HCT116 (cell line): ENCODE data around the gene LRIG1. TPM values are rescaled to one million over a fixed set of nuclear protein-coding genes. Genes with fewer than 3 reads are reported as not detected.

Experiments
- ATAC-seq: fragments of 200-7000 bp; cut with Tn5 transposase; 2 replicates; pipeline ENCODE4 v1.9.1; 2020; ENCODE audit warnings: mild to moderate bottlenecking, moderate library complexity
- BruUV-seq: library from RNA; stranded (reverse); fragments of 400-500 nt; replicated peaks from 2 replicates; lab custom pipeline; 2021; lab: Mats Ljungman, UMichigan
- CTCF ChIA-PET: fragments of 300-600 bp; sonication (Branson Sonifier 250); formaldehyde crosslinking; loops from one replicate; lab custom pipeline; 2021; ENCODE audit warnings: antibody characterized with exemption; lab: Charles Lee
- POLR2A ChIA-PET: fragments of 300-600, 350-600 bp; sonication (Branson Sonifier 250); formaldehyde crosslinking; loops from one replicate; lab custom pipeline; 2021; ENCODE audit warnings: antibody characterized with exemption; lab: Charles Lee
- RAD21 ChIA-PET, 2 experiments: fragments of 300-600 bp; sonication (Branson Sonifier 250); formaldehyde crosslinking; loops; one replicate each; lab custom pipeline; 2023; ENCODE audit warnings: low total read pairs in 2 of 2; ENCODE audit not compliant: uncharacterized antibody in 2 of 2, unreplicated experiment in 2 of 2, low non-redundant PET in 1 of 2; lab: Charles Lee
- DNase-seq: peaks from one replicate; pipeline ENCODE4 v3.0.0-alpha.2; 2010; ENCODE audit warnings: low read depth, low spot score
- H2AFZ ChIP-seq: fragments of 200-600 bp; shearing (Covaris generic), sonication (generic); 2 replicates; pipeline ENCODE4 v1.6.1; 2017; ENCODE audit warnings: low read depth, mixed run types, mixed read lengths, antibody characterized with exemption, low read length; ENCODE audit not compliant: poor library complexity, severe bottlenecking
- H3K27ac ChIP-seq: 2 replicates; pipeline ENCODE4 v1.5.1; 2012; ENCODE audit warnings: low read depth, low read length
- H3K27me3 ChIP-seq: fragments of 200-600 bp; sonication (generic); 2 replicates; pipeline ENCODE4 v1.6.1; 2016; ENCODE audit warnings: mixed run types, low read length, mixed read lengths; ENCODE audit not compliant: insufficient read depth
- H3K36me3 ChIP-seq, 2 experiments: fragments of 200-500 bp in 1 of 2; fragments of 200-600 bp in 1 of 2; sonication (Bioruptor generic) in 1 of 2; sonication (generic) in 1 of 2; 2 replicates each; pipeline versions ENCODE4 v1.5.1 to v1.6.1; 2014 to 2016; ENCODE audit warnings: low read length in 2 of 2, inconsistent platforms in 1 of 2, mixed read lengths in 1 of 2, mixed run types in 1 of 2; ENCODE audit not compliant: insufficient read depth in 2 of 2, control insufficient read depth in 1 of 2
- H3K4me1 ChIP-seq, 2 experiments: fragments of 200-600 bp in 1 of 2; sonication (generic) in 1 of 2; 2 replicates each; pipeline versions ENCODE4 v1.5.1 to v1.6.1; 2012 to 2017; ENCODE audit warnings: low read length in 2 of 2, inconsistent platforms in 1 of 2, mild to moderate bottlenecking in 1 of 2, mixed read lengths in 1 of 2, mixed run types in 1 of 2, moderate library complexity in 1 of 2; ENCODE audit not compliant: insufficient read depth in 2 of 2, control insufficient read depth in 1 of 2
- H3K4me2 ChIP-seq: fragments of 200-600 bp; sonication (generic); 2 replicates; pipeline ENCODE4 v1.6.1; 2017; ENCODE audit warnings: mixed run types, low read length, mixed read lengths
- H3K4me3 ChIP-seq, 2 experiments: fragments of 200-600 bp in 1 of 2; sonication (generic) in 1 of 2; replicated peaks in 1 of 2; 2 replicates each; pipeline ENCODE4 v1.5.1; 2011 to 2016; ENCODE audit warnings: low read length in 2 of 2, control low read depth in 1 of 2, low read depth in 1 of 2, mild to moderate bottlenecking in 1 of 2, mixed read lengths in 1 of 2, mixed run types in 1 of 2
- H3K79me2 ChIP-seq: fragments of 200-600 bp; sonication (generic); 2 replicates; pipeline ENCODE4 v1.6.1; 2017; ENCODE audit warnings: mild to moderate bottlenecking, mixed run types, low read length, moderate library complexity, mixed read lengths; ENCODE audit not compliant: insufficient read depth
- H3K9ac ChIP-seq: fragments of 200-600 bp; sonication (generic); 2 replicates; pipeline ENCODE4 v1.6.1; 2016; ENCODE audit warnings: low read length, mixed read lengths
- H3K9me2 ChIP-seq: fragments of 200-600 bp; sonication (generic), shearing (Covaris generic); 2 replicates; pipeline ENCODE4 v1.6.1; 2017; ENCODE audit warnings: mixed run types, mild to moderate bottlenecking, moderate library complexity; ENCODE audit not compliant: insufficient read depth
- H3K9me3 ChIP-seq, 2 experiments: fragments of 200-500 bp in 1 of 2; fragments of 200-600 bp in 1 of 2; sonication (Bioruptor generic) in 1 of 2; sonication (generic) in 1 of 2; 2 replicates each; pipeline ENCODE4 v1.6.1; 2014 to 2017; ENCODE audit warnings: low read length in 2 of 2, mixed read lengths in 2 of 2, inconsistent platforms in 1 of 2, low read depth in 1 of 2, mild to moderate bottlenecking in 1 of 2, mixed run types in 1 of 2, moderate library complexity in 1 of 2; ENCODE audit not compliant: control insufficient read depth in 1 of 2, insufficient read depth in 1 of 2
- H4K20me1 ChIP-seq: fragments of 200-600 bp; sonication (generic), shearing (Covaris generic); 2 replicates; pipeline ENCODE4 v1.6.1; 2017; ENCODE audit warnings: mixed run types, mild to moderate bottlenecking, moderate library complexity; ENCODE audit not compliant: insufficient read depth
- EGR1 ChIP-seq: IDR thresholded peaks from 2 replicates; pipeline ENCODE4 v1.6.1; 2012; ENCODE audit warnings: low read depth
- ELF1 ChIP-seq: IDR thresholded peaks from 2 replicates; pipeline ENCODE4 v1.6.1; 2012; ENCODE audit warnings: low read depth, borderline replicate concordance
- EZH2phosphoT487 ChIP-seq: fragments of 200-600 bp; IDR thresholded peaks from 2 replicates; pipeline ENCODE4 v1.6.1; 2018; ENCODE audit warnings: antibody characterized with exemption, borderline replicate concordance
- POLR2A ChIP-seq: IDR thresholded peaks from 2 replicates; pipeline ENCODE4 v1.7.0; 2011; ENCODE audit warnings: borderline replicate concordance; ENCODE audit not compliant: insufficient read depth, insufficient read length; ENCODE audit errors: extremely low read depth
- POLR2AphosphoS5 ChIP-seq: IDR thresholded peaks from 2 replicates; pipeline ENCODE4 v1.6.1; 2011; ENCODE audit warnings: mild to moderate bottlenecking, low read depth, low read length, moderate library complexity
- RAD21 ChIP-seq: IDR thresholded peaks from 2 replicates; pipeline ENCODE4 v1.6.1; 2012; ENCODE audit warnings: low read depth, mild to moderate bottlenecking
- REST ChIP-seq: IDR thresholded peaks from 2 replicates; pipeline ENCODE4 v1.6.1; 2012; ENCODE audit warnings: low read depth
- SP1 ChIP-seq: IDR thresholded peaks from 2 replicates; pipeline ENCODE4 v1.6.1; 2012; ENCODE audit warnings: low read depth
- SRF ChIP-seq: IDR thresholded peaks from 2 replicates; pipeline ENCODE4 v1.6.1; 2012; ENCODE audit warnings: low read depth
- ZBTB33 ChIP-seq: IDR thresholded peaks from 2 replicates; pipeline ENCODE4 v1.6.1; 2011; ENCODE audit warnings: mild to moderate bottlenecking, low read length, moderate library complexity; ENCODE audit not compliant: insufficient replicate concordance; ENCODE audit errors: extremely low read depth
- ZNF274 ChIP-seq: fragments of 200-500 bp; sonication (Bioruptor generic); IDR thresholded peaks from 2 replicates; pipeline ENCODE4 v1.6.1; 2014; ENCODE audit warnings: mild to moderate bottlenecking, low read depth, low read length, inconsistent platforms
- intact Hi-C: fragments of 100-400 bp; cut with micrococcal nuclease; formaldehyde crosslinking; loops from 2 replicates; pipeline ENCODE4 v1.10.0; 2022
- total RNA-seq: library from RNA; stranded (reverse); gene quantifications from one replicate; pipeline ENCODE4 v1.2.1, GENCODE V29; 2021; ENCODE audit not compliant: unreplicated experiment

The LRIG1 gene
- total RNA-seq, 1 experiment from 2014 or later: 3.1 TPM

DNA sequence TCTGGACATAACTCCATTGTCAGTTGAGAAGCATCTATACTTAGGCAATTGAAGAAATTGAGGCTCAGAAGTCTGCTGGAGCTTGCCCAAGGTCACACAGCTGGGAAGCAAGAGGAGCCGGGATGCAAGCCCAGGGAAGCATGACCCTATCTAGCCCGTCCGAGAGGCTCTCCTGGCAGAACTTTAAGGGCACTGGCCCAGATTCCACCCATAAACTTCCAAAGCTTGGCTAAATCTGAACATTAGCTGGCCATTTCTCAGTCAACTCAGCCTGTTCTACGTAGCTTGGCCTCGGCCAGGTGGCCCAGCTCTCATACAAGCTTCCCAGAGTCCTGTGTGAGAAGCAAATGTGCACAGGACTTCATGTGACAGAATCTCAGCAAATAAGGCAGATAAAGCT lies 75.8 kb downstream of the LRIG1 start:
- Histone ChIP-seq H3K9ac (no peak overlapping the region), H3K9me3 (no peaks in the 10 kb centered on the region), H3K36me3 (no peaks in the 10 kb centered on the region), H3K27me3 (no peaks in the 10 kb centered on the region), H3K4me3 (no peak overlapping the region), H3K27ac (no peak overlapping the region), H2AFZ (no peak overlapping the region), H3K79me2 (no peaks in the 10 kb centered on the region), H3K4me2 (no peak overlapping the region), H4K20me1 (no peaks in the 10 kb centered on the region), H3K9me2 (no peaks in the 10 kb centered on the region), H3K4me1 (no peaks in the 10 kb centered on the region)
- ATAC-seq (no peak), DNase-seq (no peak)
- TF ChIP-seq RAD21 (no peak), EZH2phosphoT487 (no peak), ZBTB33 (no peak)
- POLR2A ChIA-PET: no interaction called here
- CTCF ChIA-PET: interaction anchor here (1.4 kb wide), 1 partner anchor 47 kb away, joined by 3 read pairs; no protein-coding TSS in a partner anchor
- RAD21 ChIA-PET: no interaction called here
- no TSS peak for BruUV-seq
- intact Hi-C loops: no loop called here

DNA sequence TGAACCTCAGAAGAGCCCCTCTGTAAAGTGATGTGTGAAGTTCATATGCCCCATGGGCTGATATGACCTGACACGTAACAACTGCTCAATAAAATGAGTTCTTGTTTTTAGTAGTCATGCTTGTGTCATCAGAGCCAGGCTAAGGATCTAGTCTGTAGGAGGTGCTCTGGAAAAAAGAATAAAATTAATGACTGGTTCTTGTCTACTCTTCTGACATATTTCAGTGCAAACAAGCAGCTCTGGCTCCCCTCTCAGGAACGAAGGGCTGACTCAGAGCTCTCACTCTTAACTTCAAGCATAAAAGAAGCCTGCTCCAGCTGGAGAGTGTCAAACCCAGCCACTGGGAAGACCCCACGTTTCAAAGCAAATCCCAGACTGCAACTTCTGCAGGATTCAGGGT lies 77.0 kb downstream of the LRIG1 start:
- no peaks in the 10 kb centered on the region for H3K79me2 ChIP-seq
- no peaks in the 10 kb centered on the region for H3K27me3 ChIP-seq
- H4K20me1 ChIP-seq: no peaks in the 10 kb centered on the region
- RAD21 ChIA-PET: no interaction called here
- H3K27ac ChIP-seq: no peak overlapping the region
- no peak overlapping the region for H2AFZ ChIP-seq
- BruUV-seq: no TSS peak
- TF ChIP-seq ELF1 (no peak), SRF (no peak), POLR2A (no peak), SP1 (no peak), REST (no peak), ZNF274 (no peak), POLR2AphosphoS5 (no peak), EGR1 (no peak)
- H3K9ac ChIP-seq: no peak overlapping the region
- no peaks in the 10 kb centered on the region for H3K36me3 ChIP-seq
- no peaks in the 10 kb centered on the region for H3K9me3 ChIP-seq
- CTCF ChIA-PET: interaction anchor here (1.4 kb wide), 1 partner anchor 45 kb away, joined by 3 read pairs; no protein-coding TSS in a partner anchor
- no peaks in the 10 kb centered on the region for H3K4me1 ChIP-seq
- no peak overlapping the region for H3K4me3 ChIP-seq
- no peak overlapping the region for H3K4me2 ChIP-seq
- DNase-seq: no peak
- POLR2A ChIA-PET: no interaction called here
- intact Hi-C loops: no loop called here
- ATAC-seq: no peak
- no peaks in the 10 kb centered on the region for H3K9me2 ChIP-seq
